ENCODE results near the gene ISG20. TPM values are rescaled to one million over a fixed set of nuclear protein-coding genes. Genes with fewer than 3 reads are reported as not detected.

Gene ISG20
- total and polyA plus RNA-seq, 2 experiments from 2014 or later, result 1.4 TPM; not detected in 1

DNA sequence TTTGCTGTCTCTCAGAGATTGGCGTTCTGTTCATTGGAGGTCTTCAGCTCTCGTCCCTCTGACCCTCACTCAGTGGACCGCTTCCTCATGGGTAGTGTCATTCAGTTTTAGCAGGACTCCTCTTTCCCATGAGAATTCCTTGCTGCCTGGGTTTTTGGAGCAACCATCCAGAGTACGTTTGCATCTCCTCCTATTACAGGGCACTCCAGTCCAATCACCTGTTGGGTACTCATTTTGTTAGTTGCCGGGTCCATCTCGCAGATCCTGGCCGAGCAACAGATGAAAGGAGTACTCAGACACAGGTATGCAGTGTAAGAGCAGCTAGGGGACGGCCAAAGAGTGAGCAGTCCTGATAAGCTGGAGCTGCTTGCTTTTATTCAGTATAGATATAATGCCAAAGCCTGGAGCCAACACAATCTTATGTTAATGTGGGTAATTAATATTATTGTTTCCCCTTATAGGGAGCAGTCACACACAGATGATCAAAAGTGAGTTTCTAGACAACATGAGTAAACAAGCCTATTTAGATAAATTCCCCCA lies 49.6 kb downstream of the ISG20 start:
- H3K79me2 ChIP-seq (ENCODE audit: insufficient read depth), result no peaks in the 10 kb centered on the region
- no peak for TF ChIP-seq EZH2 (IDR thresholded peaks at IDR 0.05; ENCODE audit: insufficient read depth, poor library complexity, severe bottlenecking)
- no peak for TF ChIP-seq EZH2phosphoT487 (IDR thresholded peaks at IDR 0.05; ENCODE audit: insufficient read depth, low read depth)
- no peaks in the 10 kb centered on the region for H4K20me1 ChIP-seq (ENCODE audit: insufficient read depth)
- no peaks in the 10 kb centered on the region for H3K36me3 ChIP-seq (ENCODE audit: low read depth)
- 61 to 66% methylated on average over 8 of the region's 8 CpGs for WGBS, 2 experiments (ENCODE audit: low coverage in 1 of 2, low lambda C conversion rate in 2 of 2, missing lambda C conversion rate in 2 of 2)
- H3K9me2 ChIP-seq (ENCODE audit: insufficient read depth), result no peaks in the 10 kb centered on the region
- no peaks in the 10 kb centered on the region for H3K4me1 ChIP-seq (ENCODE audit: insufficient read depth)
- no peak overlapping the region for H3K4me2 ChIP-seq (ENCODE audit: unreplicated experiment)
- no peak overlapping the region for H3K4me3 ChIP-seq
- H2AFZ ChIP-seq, result no peak overlapping the region
- H3F3A ChIP-seq (ENCODE audit: insufficient read depth), result no peaks in the 10 kb centered on the region
- peaks cover 14% of the 10 kb centered on the region for H3K27me3 ChIP-seq (replicated peaks; ENCODE audit: insufficient read depth)
- H3K9me3 ChIP-seq (ENCODE audit: low read depth), result no peaks in the 10 kb centered on the region
- H3K9ac ChIP-seq, result no peak overlapping the region
- in situ Hi-C loops (cut with MboI), result no loop called here
- no peak overlapping the region for H3K27ac ChIP-seq
- DNase-seq, result no peak

DNA sequence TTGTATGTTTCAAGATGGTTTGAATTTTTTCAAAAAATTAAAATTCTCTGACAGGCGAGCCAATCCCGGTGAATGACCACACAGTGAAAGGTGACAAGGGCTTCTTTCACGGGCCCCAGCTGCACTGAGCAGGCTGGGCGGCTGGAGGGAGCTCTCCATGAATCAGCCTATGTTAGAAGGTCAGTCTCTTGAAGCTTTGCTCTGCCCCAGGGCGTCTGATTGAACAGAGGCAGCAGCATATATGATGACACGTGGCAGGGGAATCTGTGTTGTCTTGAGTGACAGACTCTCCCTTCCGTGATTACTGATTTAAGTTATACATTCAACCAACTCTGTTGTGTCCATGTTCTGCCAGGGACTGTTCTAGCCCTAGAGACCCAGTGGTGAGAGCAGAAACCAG lies 51.5 kb downstream of the ISG20 start:
- H4K20me1 ChIP-seq (ENCODE audit: insufficient read depth), result no peaks in the 10 kb centered on the region
- in situ Hi-C loops (cut with MboI), result no loop called here
- H3K4me1 ChIP-seq (ENCODE audit: insufficient read depth), result no peaks in the 10 kb centered on the region
- H3K79me2 ChIP-seq (ENCODE audit: insufficient read depth), result no peaks in the 10 kb centered on the region
- H3K9me2 ChIP-seq (ENCODE audit: insufficient read depth), result no peaks in the 10 kb centered on the region
- H3K27me3 ChIP-seq (replicated peaks; ENCODE audit: insufficient read depth), result peaks cover 15% of the 10 kb centered on the region
- H3K4me2 ChIP-seq (ENCODE audit: unreplicated experiment), result no peak overlapping the region
- no peak overlapping the region for H2AFZ ChIP-seq
- TF ChIP-seq EZH2 (IDR thresholded peaks at IDR 0.05; ENCODE audit: insufficient read depth, poor library complexity, severe bottlenecking) (no peak), EZH2phosphoT487 (IDR thresholded peaks at IDR 0.05; ENCODE audit: insufficient read depth, low read depth) (no peak)
- WGBS, 2 experiments (ENCODE audit: low coverage in 1 of 2, low lambda C conversion rate in 2 of 2, missing lambda C conversion rate in 2 of 2), result 41 to 59% methylated on average over 7 of the region's 7 CpGs
- no peaks in the 10 kb centered on the region for H3K9me3 ChIP-seq (ENCODE audit: low read depth)
- no peak for DNase-seq
- H3K36me3 ChIP-seq (ENCODE audit: low read depth), result no peaks in the 10 kb centered on the region
- H3K4me3 ChIP-seq, result no peak overlapping the region
- H3K9ac ChIP-seq, result no peak overlapping the region
- H3K27ac ChIP-seq, result no peak overlapping the region
- no peaks in the 10 kb centered on the region for H3F3A ChIP-seq (ENCODE audit: insufficient read depth)

DNA sequence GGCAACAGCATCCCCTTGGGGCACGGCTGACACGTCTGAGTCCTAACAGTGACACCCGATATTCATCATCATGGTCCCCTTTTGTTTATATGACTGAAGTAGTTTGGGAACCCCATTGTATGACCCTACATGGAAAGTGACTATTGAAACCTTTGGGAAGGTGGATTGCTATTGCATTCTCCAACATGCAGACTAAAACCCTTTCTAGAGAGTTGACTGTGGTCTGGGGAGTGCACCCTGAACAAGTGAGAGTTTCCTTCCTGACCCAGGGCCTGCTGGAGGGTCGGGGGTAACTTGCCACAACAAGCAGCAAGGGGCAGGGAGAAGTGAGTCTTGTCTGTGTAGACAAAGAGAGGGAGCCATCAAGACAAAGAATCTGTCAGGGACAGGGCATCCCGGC lies 54.4 kb downstream of the ISG20 start:
- no peak overlapping the region for H2AFZ ChIP-seq
- H3K4me1 ChIP-seq (ENCODE audit: insufficient read depth), result no peaks in the 10 kb centered on the region
- H4K20me1 ChIP-seq (ENCODE audit: insufficient read depth), result no peaks in the 10 kb centered on the region
- no peaks in the 10 kb centered on the region for H3F3A ChIP-seq (ENCODE audit: insufficient read depth)
- no peak overlapping the region for H3K27ac ChIP-seq
- DNase-seq, result no peak
- TF ChIP-seq EZH2phosphoT487 (IDR thresholded peaks at IDR 0.05; ENCODE audit: insufficient read depth, low read depth) (no peak), EZH2 (IDR thresholded peaks at IDR 0.05; ENCODE audit: insufficient read depth, poor library complexity, severe bottlenecking) (no peak)
- no peak overlapping the region for H3K4me3 ChIP-seq
- H3K9me3 ChIP-seq (ENCODE audit: low read depth), result no peaks in the 10 kb centered on the region
- 40 to 53% methylated on average over 5 of the region's 5 CpGs for WGBS, 2 experiments (ENCODE audit: low coverage in 1 of 2, low lambda C conversion rate in 2 of 2, missing lambda C conversion rate in 2 of 2)
- H3K36me3 ChIP-seq (ENCODE audit: low read depth), result no peaks in the 10 kb centered on the region
- in situ Hi-C loops (cut with MboI), result no loop called here
- H3K4me2 ChIP-seq (ENCODE audit: unreplicated experiment), result no peak overlapping the region
- peaks cover 42% of the 10 kb centered on the region for H3K27me3 ChIP-seq (replicated peaks; ENCODE audit: insufficient read depth)
- H3K9ac ChIP-seq, result no peak overlapping the region
- no peaks in the 10 kb centered on the region for H3K9me2 ChIP-seq (ENCODE audit: insufficient read depth)
- H3K79me2 ChIP-seq (ENCODE audit: insufficient read depth), result no peaks in the 10 kb centered on the region

DNA sequence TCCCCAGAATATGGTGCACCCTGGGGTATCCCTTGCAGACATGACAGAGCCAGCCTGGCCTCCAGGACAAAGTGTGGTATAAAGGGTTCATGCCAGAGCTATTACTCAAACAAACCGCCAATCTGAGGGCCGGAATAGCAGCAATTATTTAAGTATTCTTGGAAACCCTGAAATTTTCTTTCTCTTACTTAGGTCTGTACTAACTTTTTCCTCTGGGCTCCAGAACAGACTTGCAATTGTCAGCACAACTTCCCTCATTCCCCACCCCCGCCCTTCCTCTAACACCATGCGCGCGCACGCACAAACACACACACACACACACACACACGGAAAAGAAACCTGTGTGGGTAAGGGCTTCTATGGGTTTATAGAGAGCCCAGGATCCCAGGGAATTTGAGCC lies 56.3 kb downstream of the ISG20 start:
- Histone ChIP-seq H3K27ac (no peak overlapping the region), H3K9me2 (ENCODE audit: insufficient read depth) (no peaks in the 10 kb centered on the region), H3K4me3 (no peak overlapping the region), H3K36me3 (ENCODE audit: low read depth) (no peaks in the 10 kb centered on the region), H3F3A (ENCODE audit: insufficient read depth) (no peaks in the 10 kb centered on the region), H3K9me3 (ENCODE audit: low read depth) (no peaks in the 10 kb centered on the region), H4K20me1 (ENCODE audit: insufficient read depth) (no peaks in the 10 kb centered on the region), H3K9ac (no peak overlapping the region), H3K79me2 (ENCODE audit: insufficient read depth) (no peaks in the 10 kb centered on the region), H3K4me1 (ENCODE audit: insufficient read depth) (no peaks in the 10 kb centered on the region), H3K27me3 (replicated peaks; ENCODE audit: insufficient read depth) (peaks cover 39% of the 10 kb centered on the region), H3K4me2 (ENCODE audit: unreplicated experiment) (no peak overlapping the region), H2AFZ (no peak overlapping the region)
- DNase-seq, result peak; percentile 16
- TF ChIP-seq EZH2phosphoT487 (IDR thresholded peaks at IDR 0.05; ENCODE audit: insufficient read depth, low read depth) (no peak), EZH2 (IDR thresholded peaks at IDR 0.05; ENCODE audit: insufficient read depth, poor library complexity, severe bottlenecking) (no peak)
- in situ Hi-C loops (cut with MboI), result no loop called here
- 53 to 65% methylated on average over 8 of the region's 8 CpGs for WGBS, 2 experiments (ENCODE audit: low coverage in 1 of 2, low lambda C conversion rate in 2 of 2, missing lambda C conversion rate in 2 of 2)

All from GM23248 (cell line).